Endothelial cell of umbilical vein (primary cell): ENCODE results near the gene SCUBE3. TPM values are rescaled to one million over a fixed set of nuclear protein-coding genes. Genes with fewer than 3 reads are reported as not detected.

Experiments used
- BruUV-seq: library from RNA; stranded (reverse); fragments of 400-500 nt; replicated peaks from 2 replicates; lab custom pipeline; 2021; lab: Mats Ljungman, UMichigan
- CTCF ChIA-PET: fragments of 300-600, 350-600 bp; sonication (Branson Sonifier 250); formaldehyde crosslinking; loops from one replicate; lab custom pipeline; 2021; ENCODE audit warnings: antibody characterized with exemption, inconsistent platforms; lab: Charles Lee
- POLR2A ChIA-PET: fragments of 300-600, 350-600 bp; sonication (Branson Sonifier 250); formaldehyde crosslinking; loops from one replicate; lab custom pipeline; 2021; ENCODE audit warnings: antibody characterized with exemption, inconsistent platforms; lab: Charles Lee
- DNase-seq: peaks from one replicate; pipeline ENCODE4 v3.0.0-alpha.2; 2011; ENCODE audit warnings: low read depth, low spot score
- FAIRE-seq: peaks from 2 replicates; lab custom pipeline; 2011; peaks lifted over from hg19 to GRCh38; lab: Jason Lieb, UNC
- H2AFZ ChIP-seq: 2 replicates; pipeline ENCODE4 v1.6.0; 2012; ENCODE audit warnings: low read depth, low read length, control low read depth, inconsistent platforms
- H3K27ac ChIP-seq: 2 replicates; pipeline ENCODE4 v1.5.1; 2011; ENCODE audit warnings: low read depth, mild to moderate bottlenecking, control low read depth, low read length, moderate library complexity; ENCODE audit not compliant: insufficient read depth
- H3K27me3 ChIP-seq, 2 experiments: 2 replicates each; pipeline versions ENCODE4 v1.6.0 to v1.6.1; 2011; ENCODE audit warnings: low read length in 2 of 2, mixed read lengths in 1 of 2; ENCODE audit not compliant: control insufficient read depth in 2 of 2, insufficient read depth in 2 of 2
- H3K36me3 ChIP-seq, 2 experiments: 2 replicates in 1 of 2; 3 replicates in 1 of 2; pipeline ENCODE4 v1.5.1; 2011; ENCODE audit warnings: low read length in 2 of 2, mild to moderate bottlenecking in 1 of 2, moderate library complexity in 1 of 2; ENCODE audit not compliant: control insufficient read depth in 2 of 2, insufficient read depth in 2 of 2; ENCODE audit errors: extremely low read depth in 1 of 2
- H3K4me1 ChIP-seq: 3 replicates; pipeline ENCODE4 v1.5.1; 2011; ENCODE audit warnings: mild to moderate bottlenecking, low read length; ENCODE audit not compliant: control insufficient read depth, insufficient read depth; ENCODE audit errors: extremely low read depth
- H3K4me2 ChIP-seq: 2 replicates; pipeline ENCODE4 v1.6.1; 2011; ENCODE audit warnings: low read length, control low read depth, mixed read lengths; ENCODE audit not compliant: insufficient read depth
- H3K4me3 ChIP-seq, 3 experiments: fragments of 200-600 bp in 1 of 3; sonication (generic), shearing (Covaris generic) in 1 of 3; replicated peaks in 1 of 3; 2 replicates each; pipeline ENCODE4 v1.5.1; 2011 to 2016; ENCODE audit warnings: control low read depth in 3 of 3, low read length in 3 of 3, mild to moderate bottlenecking in 2 of 3, inconsistent platforms in 1 of 3, low read depth in 1 of 3, moderate library complexity in 1 of 3; ENCODE audit not compliant: insufficient read depth in 1 of 3
- H3K79me2 ChIP-seq: 2 replicates; pipeline ENCODE4 v1.6.0; 2012; ENCODE audit warnings: low read length, inconsistent platforms; ENCODE audit not compliant: control insufficient read depth, insufficient read depth
- H3K9ac ChIP-seq: replicated peaks from 2 replicates; pipeline ENCODE3; 2011; ENCODE audit warnings: low read length, control low read depth; ENCODE audit not compliant: insufficient read depth; ENCODE audit errors: extremely low read depth
- H3K9me1 ChIP-seq: replicated peaks from 3 replicates; pipeline ENCODE4 v1.6.0; 2011; ENCODE audit warnings: mild to moderate bottlenecking, low read length; ENCODE audit not compliant: control insufficient read depth, insufficient read depth; ENCODE audit errors: extremely low read depth
- H3K9me3 ChIP-seq: replicated peaks from 2 replicates; pipeline ENCODE4 v1.5.1; 2012; ENCODE audit warnings: low read length, inconsistent platforms; ENCODE audit not compliant: control insufficient read depth, insufficient read depth
- H4K20me1 ChIP-seq: replicated peaks from 2 replicates; pipeline ENCODE3; 2011; ENCODE audit warnings: mild to moderate bottlenecking, low read length; ENCODE audit not compliant: control insufficient read depth, insufficient read depth; ENCODE audit errors: extremely low read depth
- EZH2 ChIP-seq: IDR thresholded peaks from 2 replicates; pipeline ENCODE4 v1.6.1; 2012; ENCODE audit warnings: borderline replicate concordance, low read depth, mild to moderate bottlenecking, moderate library complexity, low read length, inconsistent platforms; ENCODE audit not compliant: severe bottlenecking
- FOS ChIP-seq: IDR thresholded peaks from 2 replicates; pipeline ENCODE4 v1.6.1; 2011; ENCODE audit warnings: mild to moderate bottlenecking, low read length, moderate library complexity, borderline replicate concordance; ENCODE audit not compliant: insufficient read depth
- GATA2 ChIP-seq: IDR thresholded peaks from 2 replicates; pipeline ENCODE4 v1.7.0; 2011; ENCODE audit warnings: low read depth, mild to moderate bottlenecking, moderate library complexity, mixed read lengths, low read length; ENCODE audit not compliant: insufficient read length, insufficient read depth
- JUN ChIP-seq: IDR thresholded peaks from 2 replicates; pipeline ENCODE4 v1.6.1; 2011; ENCODE audit warnings: borderline replicate concordance, low read depth; ENCODE audit not compliant: insufficient read length, insufficient read depth
- MYC ChIP-seq: IDR thresholded peaks from one replicate; pipeline ENCODE4 v1.6.1; 2011; ENCODE audit warnings: mild to moderate bottlenecking, low read depth, low read length
- POLR2A ChIP-seq: IDR thresholded peaks from 2 replicates; pipeline ENCODE4 v1.6.1; 2012; ENCODE audit warnings: low read depth, mild to moderate bottlenecking, control low read depth, low read length
- POLR2AphosphoS5 ChIP-seq: IDR thresholded peaks from 2 replicates; pipeline ENCODE4 v1.6.1; 2012; ENCODE audit warnings: low read depth, mild to moderate bottlenecking, control low read depth, low read length, moderate library complexity; ENCODE audit not compliant: insufficient read depth
- dilution Hi-C: fragments of 300-500 bp; cut with MboI; formaldehyde crosslinking; loops from one replicate; pipeline ENCODE4 v1.15.0; 2019; ENCODE audit warnings: low sequenced_read_pairs; ENCODE audit not compliant: extremely low pct_ligation_motif_present
- intact Hi-C: fragments of 100-400 bp; cut with micrococcal nuclease; formaldehyde crosslinking; loops from one replicate; pipeline ENCODE4 v1.10.0; 2022
- polyA plus RNA-seq, 4 experiments: library from polyadenylated mRNA; depleted of rRNA in 3 of 4; stranded (reverse) in 3 of 4; unstranded in 1 of 4; fragments of >200 nt; gene quantifications; 2 replicates each; pipeline versions ENCODE4 v1.2.1 to v1.2.3, GENCODE V29; 2011 to 2012; ENCODE audit warnings: missing spikeins in 1 of 4
- total RNA-seq: library from RNA; stranded (reverse); gene quantifications from 2 replicates; pipeline ENCODE4 v1.2.3, GENCODE V29; 2021
- TF ChIP-seq, protein P1 (sequence below), 2 donors: IDR thresholded peaks; 1 replicate in 1 of 2; 2 replicates in 1 of 2; pipeline ENCODE4 v1.5.1; 2011; ENCODE audit warnings: low read length in 2 of 2, mild to moderate bottlenecking in 2 of 2, moderate library complexity in 2 of 2, control low read depth in 1 of 2, inconsistent platforms in 1 of 2, low read depth in 1 of 2; ENCODE audit not compliant: insufficient read depth in 1 of 2; ENCODE audit errors: extremely low read depth in 1 of 2
- TF ChIP-seq, protein P2 (sequence below): IDR thresholded peaks from 2 replicates; pipeline ENCODE4 v1.6.1; 2011; ENCODE audit not compliant: insufficient read depth, insufficient read length

Gene SCUBE3
- total and polyA plus RNA-seq, 2 donors (not counting 3 experiments of a cell fraction or from before 2014, with no cell fraction given), result 1.1 to 1.5 TPM

DNA sequence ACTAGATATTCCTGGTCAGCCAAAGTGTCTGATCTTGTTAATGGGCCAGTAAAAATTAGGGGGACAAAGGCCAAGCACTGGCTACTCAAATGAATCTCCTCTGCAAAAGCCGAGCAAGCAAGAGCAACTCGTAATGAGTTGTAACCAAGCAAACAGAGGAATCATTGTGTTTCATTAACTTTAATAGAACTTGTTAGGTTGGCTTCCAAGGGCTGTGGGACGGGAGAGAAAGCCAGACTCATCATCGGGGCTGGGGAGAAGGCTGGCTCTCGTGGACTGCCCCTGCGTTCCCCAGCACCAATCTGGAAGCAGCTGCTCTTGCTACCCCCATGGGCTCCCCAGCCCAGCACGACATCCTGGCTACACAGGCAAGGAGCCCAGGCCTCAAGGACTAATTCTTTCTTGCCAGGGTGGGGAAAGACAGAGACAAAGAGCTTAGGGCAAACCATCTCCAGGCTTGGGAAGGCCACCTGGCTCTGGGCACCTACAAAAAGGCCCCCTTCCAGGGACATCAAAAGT is 10.5 kb upstream of the SCUBE3 start:
- Histone ChIP-seq H3K36me3 (no peaks in the 10 kb centered on the region), H3K9me3 (no peaks in the 10 kb centered on the region), H2AFZ (no peak overlapping the region), H3K27me3 (peaks cover 25 to 27% of the 10 kb centered on the region in 2 experiments), H3K79me2 (no peaks in the 10 kb centered on the region), H3K4me3 (no peak overlapping the region), H3K4me1 (no peaks in the 10 kb centered on the region), H3K27ac (no peak overlapping the region), H4K20me1 (no peaks in the 10 kb centered on the region), H3K4me2 (no peak overlapping the region), H3K9me1 (no peaks in the 10 kb centered on the region), H3K9ac (no peak overlapping the region)
- no peak for TF ChIP-seq JUN
- no peak for TF ChIP-seq FOS
- no peak for TF ChIP-seq POLR2A
- TF ChIP-seq GATA2, result no peak
- TF ChIP-seq, protein P1, sequence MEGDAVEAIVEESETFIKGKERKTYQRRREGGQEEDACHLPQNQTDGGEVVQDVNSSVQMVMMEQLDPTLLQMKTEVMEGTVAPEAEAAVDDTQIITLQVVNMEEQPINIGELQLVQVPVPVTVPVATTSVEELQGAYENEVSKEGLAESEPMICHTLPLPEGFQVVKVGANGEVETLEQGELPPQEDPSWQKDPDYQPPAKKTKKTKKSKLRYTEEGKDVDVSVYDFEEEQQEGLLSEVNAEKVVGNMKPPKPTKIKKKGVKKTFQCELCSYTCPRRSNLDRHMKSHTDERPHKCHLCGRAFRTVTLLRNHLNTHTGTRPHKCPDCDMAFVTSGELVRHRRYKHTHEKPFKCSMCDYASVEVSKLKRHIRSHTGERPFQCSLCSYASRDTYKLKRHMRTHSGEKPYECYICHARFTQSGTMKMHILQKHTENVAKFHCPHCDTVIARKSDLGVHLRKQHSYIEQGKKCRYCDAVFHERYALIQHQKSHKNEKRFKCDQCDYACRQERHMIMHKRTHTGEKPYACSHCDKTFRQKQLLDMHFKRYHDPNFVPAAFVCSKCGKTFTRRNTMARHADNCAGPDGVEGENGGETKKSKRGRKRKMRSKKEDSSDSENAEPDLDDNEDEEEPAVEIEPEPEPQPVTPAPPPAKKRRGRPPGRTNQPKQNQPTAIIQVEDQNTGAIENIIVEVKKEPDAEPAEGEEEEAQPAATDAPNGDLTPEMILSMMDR (IDR thresholded peaks at IDR 0.05; ENCODE audit: extremely low read depth in 1 of 2, insufficient read depth in 1 of 2, low read depth in 1 of 2, low read length in 2 of 2), result no peak
- TF ChIP-seq, protein P2, sequence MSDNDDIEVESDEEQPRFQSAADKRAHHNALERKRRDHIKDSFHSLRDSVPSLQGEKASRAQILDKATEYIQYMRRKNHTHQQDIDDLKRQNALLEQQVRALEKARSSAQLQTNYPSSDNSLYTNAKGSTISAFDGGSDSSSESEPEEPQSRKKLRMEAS, result no peak
- no peak for TF ChIP-seq POLR2AphosphoS5
- no peak for TF ChIP-seq EZH2
- no peak for TF ChIP-seq MYC
- BruUV-seq, result no TSS peak
- dilution Hi-C loops, result no loop called here
- intact Hi-C loops, result no loop called here
- FAIRE-seq (no peak), DNase-seq (no peak)
- CTCF ChIA-PET, result interaction anchor here (0.7 to 11.8 kb wide), 8 partner anchors 8 to 217 kb away, joined by 3 to 168 read pairs (median 48); partner anchors contain the start of gene SCUBE3
- POLR2A ChIA-PET, result no interaction called here
